ENCODE results near the gene CCDC138.

GRCh38 chr2:108877506-108877905 lies 90.9 kb downstream of the CCDC138 start:
- TF ChIP-seq EP300 (IDR thresholded peaks at IDR 0.05; ENCODE audit: low read depth): no peak
- no peak for TF ChIP-seq POLR2AphosphoS5 (IDR thresholded peaks at IDR 0.05)
- TF ChIP-seq, protein P1, sequence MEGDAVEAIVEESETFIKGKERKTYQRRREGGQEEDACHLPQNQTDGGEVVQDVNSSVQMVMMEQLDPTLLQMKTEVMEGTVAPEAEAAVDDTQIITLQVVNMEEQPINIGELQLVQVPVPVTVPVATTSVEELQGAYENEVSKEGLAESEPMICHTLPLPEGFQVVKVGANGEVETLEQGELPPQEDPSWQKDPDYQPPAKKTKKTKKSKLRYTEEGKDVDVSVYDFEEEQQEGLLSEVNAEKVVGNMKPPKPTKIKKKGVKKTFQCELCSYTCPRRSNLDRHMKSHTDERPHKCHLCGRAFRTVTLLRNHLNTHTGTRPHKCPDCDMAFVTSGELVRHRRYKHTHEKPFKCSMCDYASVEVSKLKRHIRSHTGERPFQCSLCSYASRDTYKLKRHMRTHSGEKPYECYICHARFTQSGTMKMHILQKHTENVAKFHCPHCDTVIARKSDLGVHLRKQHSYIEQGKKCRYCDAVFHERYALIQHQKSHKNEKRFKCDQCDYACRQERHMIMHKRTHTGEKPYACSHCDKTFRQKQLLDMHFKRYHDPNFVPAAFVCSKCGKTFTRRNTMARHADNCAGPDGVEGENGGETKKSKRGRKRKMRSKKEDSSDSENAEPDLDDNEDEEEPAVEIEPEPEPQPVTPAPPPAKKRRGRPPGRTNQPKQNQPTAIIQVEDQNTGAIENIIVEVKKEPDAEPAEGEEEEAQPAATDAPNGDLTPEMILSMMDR (IDR thresholded peaks at IDR 0.05): peak in 1 of 5 experiments; percentile 17
- TF ChIP-seq POLR2A (IDR thresholded peaks at IDR 0.05): no peak

All from transverse colon (tissue), 4 donors.